ENCODE results near the gene B3GALNT2.

The B3GALNT2 gene

DNA sequence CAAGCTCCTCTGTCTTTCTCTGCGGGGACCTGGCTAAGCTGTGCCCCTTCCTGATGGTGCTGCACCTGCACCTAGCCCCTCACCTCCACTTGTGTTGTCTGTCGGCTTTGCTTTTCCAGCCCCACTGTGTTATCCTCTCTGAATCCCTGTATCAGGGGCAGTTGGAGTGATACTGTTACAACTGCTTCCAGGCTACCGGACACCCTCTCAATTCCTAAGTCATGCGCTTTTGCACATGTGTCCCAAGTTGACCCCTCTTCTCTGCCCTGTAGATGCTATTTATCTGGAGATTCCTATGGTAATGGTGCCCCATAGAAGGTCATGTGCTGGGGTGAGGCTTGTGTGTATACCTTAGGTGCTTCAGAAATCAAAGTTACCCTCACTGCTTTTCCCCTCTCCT lies 78.1 kb downstream of the B3GALNT2 start:
- no peaks in the 10 kb centered on the region; the same call in none of the 2 replicates for H3K36me3 ChIP-seq (ENCODE audit: control insufficient read depth, insufficient read depth, low read length)
- no peak for DNase-seq (ENCODE audit: extremely low read depth, insufficient read length)
- TF ChIP-seq, protein P1, sequence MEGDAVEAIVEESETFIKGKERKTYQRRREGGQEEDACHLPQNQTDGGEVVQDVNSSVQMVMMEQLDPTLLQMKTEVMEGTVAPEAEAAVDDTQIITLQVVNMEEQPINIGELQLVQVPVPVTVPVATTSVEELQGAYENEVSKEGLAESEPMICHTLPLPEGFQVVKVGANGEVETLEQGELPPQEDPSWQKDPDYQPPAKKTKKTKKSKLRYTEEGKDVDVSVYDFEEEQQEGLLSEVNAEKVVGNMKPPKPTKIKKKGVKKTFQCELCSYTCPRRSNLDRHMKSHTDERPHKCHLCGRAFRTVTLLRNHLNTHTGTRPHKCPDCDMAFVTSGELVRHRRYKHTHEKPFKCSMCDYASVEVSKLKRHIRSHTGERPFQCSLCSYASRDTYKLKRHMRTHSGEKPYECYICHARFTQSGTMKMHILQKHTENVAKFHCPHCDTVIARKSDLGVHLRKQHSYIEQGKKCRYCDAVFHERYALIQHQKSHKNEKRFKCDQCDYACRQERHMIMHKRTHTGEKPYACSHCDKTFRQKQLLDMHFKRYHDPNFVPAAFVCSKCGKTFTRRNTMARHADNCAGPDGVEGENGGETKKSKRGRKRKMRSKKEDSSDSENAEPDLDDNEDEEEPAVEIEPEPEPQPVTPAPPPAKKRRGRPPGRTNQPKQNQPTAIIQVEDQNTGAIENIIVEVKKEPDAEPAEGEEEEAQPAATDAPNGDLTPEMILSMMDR (IDR thresholded peaks at IDR 0.05; ENCODE audit: insufficient read depth, low read length, poor library complexity, severe bottlenecking), result no peak
- no peak overlapping the region for H3K4me3 ChIP-seq (replicated peaks; ENCODE audit: low read depth, low read length)
- H3K27me3 ChIP-seq (replicated peaks; ENCODE audit: control insufficient read depth, insufficient read depth, low read length), result no peaks in the 10 kb centered on the region

DNA sequence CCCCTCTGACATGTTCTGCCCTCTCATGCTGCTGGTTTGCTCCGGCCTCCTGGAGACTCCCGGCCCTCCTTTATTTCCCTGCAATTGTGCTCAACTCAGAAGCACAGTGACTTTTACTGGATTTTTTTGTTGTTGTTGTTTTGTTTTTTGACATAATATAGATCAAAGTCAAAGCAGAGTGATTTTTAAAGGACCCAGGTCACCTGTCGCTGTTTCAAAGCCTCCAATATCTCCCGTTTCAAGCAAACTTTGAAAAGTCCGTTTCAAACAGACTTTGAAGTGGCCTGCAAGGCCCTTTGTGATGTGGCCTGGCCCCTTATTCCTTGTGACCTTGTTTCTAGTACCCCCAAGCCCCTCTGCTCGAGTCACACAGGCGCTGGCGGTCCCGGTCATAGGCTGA lies 78.9 kb downstream of the B3GALNT2 start:
- no peak for DNase-seq (ENCODE audit: extremely low read depth, insufficient read length)
- Histone ChIP-seq H3K27me3 (replicated peaks; ENCODE audit: control insufficient read depth, insufficient read depth, low read length) (no peaks in the 10 kb centered on the region), H3K36me3 (ENCODE audit: control insufficient read depth, insufficient read depth, low read length) (no peaks in the 10 kb centered on the region; the same call in none of the 2 replicates), H3K4me3 (replicated peaks; ENCODE audit: low read depth, low read length) (no peak overlapping the region)
- TF ChIP-seq, protein P1 (IDR thresholded peaks at IDR 0.05; ENCODE audit: insufficient read depth, low read length, poor library complexity, severe bottlenecking), result no peak

DNA sequence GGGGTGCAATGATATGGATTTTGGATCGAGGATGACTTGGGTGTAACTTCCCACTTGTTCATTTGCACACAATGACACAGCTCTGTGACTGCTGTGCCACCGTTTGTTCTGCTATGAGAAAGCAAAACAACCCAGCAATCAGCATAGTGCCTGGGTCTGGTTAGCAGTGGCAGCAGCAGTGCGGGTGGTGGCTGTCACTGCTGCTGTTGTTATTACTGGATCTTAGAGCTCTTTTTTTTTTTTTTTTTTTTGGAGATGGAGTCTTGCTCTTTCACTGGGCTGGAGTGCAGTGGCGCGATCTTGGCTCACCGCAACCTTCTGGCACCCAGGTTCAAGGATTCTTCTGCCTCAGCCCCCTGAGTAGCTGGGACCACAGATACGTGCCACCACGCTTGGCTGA lies 80.2 kb downstream of the B3GALNT2 start:
- Histone ChIP-seq H3K27me3 (replicated peaks; ENCODE audit: control insufficient read depth, insufficient read depth, low read length) (no peaks in the 10 kb centered on the region), H3K36me3 (ENCODE audit: control insufficient read depth, insufficient read depth, low read length) (no peaks in the 10 kb centered on the region; the same call in none of the 2 replicates), H3K4me3 (replicated peaks; ENCODE audit: low read depth, low read length) (no peak overlapping the region)
- TF ChIP-seq, protein P1 (IDR thresholded peaks at IDR 0.05; ENCODE audit: insufficient read depth, low read length, poor library complexity, severe bottlenecking), result no peak
- DNase-seq (ENCODE audit: extremely low read depth, insufficient read length), result no peak

DNA sequence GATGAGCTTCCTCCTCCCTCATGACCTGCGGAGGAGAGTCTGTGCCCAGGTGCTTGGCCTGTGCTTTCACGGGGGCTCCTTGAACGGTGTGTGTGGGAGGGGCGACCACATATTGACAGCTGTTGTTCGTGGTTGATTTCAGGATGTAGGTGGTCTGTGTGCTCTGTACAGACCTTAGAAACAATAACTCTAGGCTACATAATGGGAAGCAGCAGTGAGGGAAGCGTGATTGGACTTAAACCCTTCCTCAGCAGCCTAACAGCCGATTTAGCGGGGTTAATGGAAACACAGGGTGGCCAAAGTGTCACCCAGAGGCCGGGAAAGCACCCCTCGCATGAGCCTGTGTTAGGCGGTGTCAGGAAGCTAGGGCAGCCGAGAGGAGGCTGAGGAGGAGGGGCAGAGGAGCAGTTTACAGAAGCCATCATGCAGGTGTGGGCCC lies 81.0 kb downstream of the B3GALNT2 start:
- TF ChIP-seq, protein P1 (IDR thresholded peaks at IDR 0.05; ENCODE audit: insufficient read depth, low read length, poor library complexity, severe bottlenecking), result no peak
- H3K36me3 ChIP-seq (ENCODE audit: control insufficient read depth, insufficient read depth, low read length), result no peaks in the 10 kb centered on the region; the same call in none of the 2 replicates
- no peak for DNase-seq (ENCODE audit: extremely low read depth, insufficient read length)
- no peaks in the 10 kb centered on the region for H3K27me3 ChIP-seq (replicated peaks; ENCODE audit: control insufficient read depth, insufficient read depth, low read length)
- H3K4me3 ChIP-seq (replicated peaks; ENCODE audit: low read depth, low read length), result no peak overlapping the region

DNA sequence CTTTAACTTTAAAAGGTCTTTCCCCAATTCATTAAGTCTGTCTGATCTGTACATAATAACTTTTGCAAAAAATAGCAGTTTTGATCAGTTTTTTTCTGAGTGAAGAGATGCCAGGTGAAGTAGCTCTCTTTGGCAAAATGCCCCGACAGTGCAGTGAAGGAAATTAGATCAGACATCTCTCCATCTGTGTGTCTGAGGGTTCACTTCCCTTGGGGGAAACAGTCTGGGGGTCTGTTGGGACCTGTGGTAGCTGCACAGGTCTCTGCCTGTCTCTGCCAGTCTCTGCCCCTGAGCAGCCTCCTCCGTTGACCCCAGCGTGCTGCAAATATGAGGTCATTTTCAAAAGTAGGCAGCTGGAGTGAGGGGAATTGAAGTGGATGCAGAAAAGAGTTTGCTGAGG lies 82.5 kb downstream of the B3GALNT2 start:
- no peak overlapping the region for H3K4me3 ChIP-seq (replicated peaks; ENCODE audit: low read depth, low read length)
- H3K27me3 ChIP-seq (replicated peaks; ENCODE audit: control insufficient read depth, insufficient read depth, low read length), result no peaks in the 10 kb centered on the region
- TF ChIP-seq, protein P1 (IDR thresholded peaks at IDR 0.05; ENCODE audit: insufficient read depth, low read length, poor library complexity, severe bottlenecking), result no peak
- DNase-seq (ENCODE audit: extremely low read depth, insufficient read length), result no peak
- no peaks in the 10 kb centered on the region for H3K36me3 ChIP-seq (ENCODE audit: control insufficient read depth, insufficient read depth, low read length)

DNA sequence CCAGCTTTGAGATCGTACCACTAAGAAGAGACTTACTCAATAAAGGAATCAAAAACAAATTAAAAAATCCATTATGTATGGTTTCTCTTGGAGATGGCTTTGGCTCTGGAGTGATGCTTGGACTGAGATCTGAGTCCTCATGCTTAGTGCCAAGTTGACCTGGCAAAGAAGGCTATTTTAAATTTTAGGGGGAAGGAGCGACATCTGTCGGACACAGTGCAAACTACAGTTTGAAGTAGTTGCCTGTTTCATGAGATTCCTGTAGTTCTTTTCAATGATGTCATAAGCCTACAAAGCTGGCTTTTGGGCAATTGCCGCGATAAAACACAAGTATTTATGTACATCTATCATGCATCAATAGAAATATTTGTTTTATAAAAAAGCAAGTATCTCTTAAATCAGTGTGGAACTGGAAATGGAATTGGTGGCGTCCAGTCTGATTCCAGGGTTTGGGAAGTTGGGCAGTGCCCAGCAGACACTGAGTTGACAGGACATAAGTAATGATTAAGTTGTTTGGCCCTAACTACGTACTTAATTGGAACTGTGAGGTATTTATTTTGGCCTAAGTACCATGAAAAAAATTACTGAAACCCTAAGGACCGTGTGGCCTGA lies 87.1 kb downstream of the B3GALNT2 start:
- H3K27me3 ChIP-seq (replicated peaks; ENCODE audit: control insufficient read depth, insufficient read depth, low read length), result no peaks in the 10 kb centered on the region
- no peak for DNase-seq (ENCODE audit: extremely low read depth, insufficient read length)
- TF ChIP-seq, protein P1 (IDR thresholded peaks at IDR 0.05; ENCODE audit: insufficient read depth, low read length, poor library complexity, severe bottlenecking), result peak; percentile 75
- no peaks in the 10 kb centered on the region for H3K36me3 ChIP-seq (ENCODE audit: control insufficient read depth, insufficient read depth, low read length)
- no peak overlapping the region for H3K4me3 ChIP-seq (replicated peaks; ENCODE audit: low read depth, low read length)
